Measurements from ENCODE around the gene SMPD3. TPM values are rescaled to one million over a fixed set of nuclear protein-coding genes. Genes with fewer than 3 reads are reported as not detected.

The SMPD3 gene
- polyA plus RNA-seq, 3 donors, result 0.45 to 1.9 (median 1.6) TPM

- WGBS, 3 donors, result 17 to 32% (median 28%) methylated on average over 6 of the region's 6 CpGs
- no peak overlapping the region for H3K27ac ChIP-seq (ENCODE audit: low read depth, low read length)
Measured at GRCh38 chr16:68396481-68396880, 51.8 kb downstream of the SMPD3 start.

- H3K27ac ChIP-seq (ENCODE audit: low read depth, low read length), result no peak overlapping the region
- 79 to 84% (median 81%) methylated on average over 4 of the region's 4 CpGs for WGBS, 3 donors
Measured at GRCh38 chr16:68395815-68396214, 52.5 kb downstream of the SMPD3 start.

GRCh38 chr16:68395167-68395786 is 53.0 kb downstream of the SMPD3 start:
- WGBS, 3 donors, result 80 to 90% (median 84%) methylated on average over 8 of the region's 8 CpGs

GRCh38 chr16:68393333-68393732 is 55.0 kb downstream of the SMPD3 start:
- H3K27ac ChIP-seq (ENCODE audit: low read depth, low read length), result no peak overlapping the region
- WGBS, 3 donors, result 86 to 93% (median 86%) methylated on average over 3 of the region's 3 CpGs

More at GRCh38 chr16:68395167-68395786, 53.0 kb downstream of the SMPD3 start:
- no peak overlapping the region for H3K27ac ChIP-seq (ENCODE audit: low read depth, low read length)

GRCh38 chr16:68389750-68390371 is 58.4 kb downstream of the SMPD3 start:
- WGBS, 3 donors, result 62 to 82% (median 80%) methylated on average over 6 of the region's 6 CpGs
- H3K27ac ChIP-seq (ENCODE audit: low read depth, low read length), result no peak overlapping the region

GRCh38 chr16:68389006-68389405 is 59.3 kb downstream of the SMPD3 start:
- H3K27ac ChIP-seq (ENCODE audit: low read depth, low read length), result no peak overlapping the region
- WGBS, 3 donors, result 66 to 74% (median 73%) methylated on average over 8 of the region's 8 CpGs

- no peak overlapping the region for H3K27ac ChIP-seq (ENCODE audit: low read depth, low read length)
- WGBS, 3 donors, result 72 to 83% (median 75%) methylated on average over 3 of the region's 3 CpGs
Measured at GRCh38 chr16:68388124-68388523, 60.2 kb downstream of the SMPD3 start.

GRCh38 chr16:68387301-68387700 is 61.0 kb downstream of the SMPD3 start:
- no peak overlapping the region for H3K27ac ChIP-seq (ENCODE audit: low read depth, low read length)
- 83 to 90% (median 87%) methylated on average over 9 of the region's 9 CpGs for WGBS, 3 donors

- H3K27ac ChIP-seq (ENCODE audit: low read depth, low read length), result no peak overlapping the region
- 81 to 85% (median 84%) methylated on average over 14 of the region's 14 CpGs for WGBS, 3 donors
Measured at GRCh38 chr16:68386628-68387027, 61.7 kb downstream of the SMPD3 start.

- WGBS, 3 donors, result 54 to 68% (median 60%) methylated on average over 6 of the region's 6 CpGs
- H3K27ac ChIP-seq (ENCODE audit: low read depth, low read length), result no peak overlapping the region
Measured at GRCh38 chr16:68385371-68385770, 62.9 kb downstream of the SMPD3 start.

GRCh38 chr16:68384288-68385161 is 63.8 kb downstream of the SMPD3 start:
- 59 to 82% (median 63%) methylated on average over 7 of the region's 7 CpGs for WGBS, 3 donors
- no peak overlapping the region for H3K27ac ChIP-seq (ENCODE audit: low read depth, low read length)

GRCh38 chr16:68383858-68384257 is 64.5 kb downstream of the SMPD3 start:
- H3K27ac ChIP-seq (ENCODE audit: low read depth, low read length), result no peak overlapping the region
- WGBS, 3 donors, result 89 to 97% (median 89%) methylated on average over 4 of the region's 4 CpGs

GRCh38 chr16:68382296-68382718 is 66.0 kb downstream of the SMPD3 start:
- no peak overlapping the region for H3K27ac ChIP-seq (ENCODE audit: low read depth, low read length)
- 73 to 80% (median 79%) methylated on average over 5 of the region's 5 CpGs for WGBS, 3 donors

- WGBS, 3 donors, result 79 to 91% (median 82%) methylated on average over 7 of the region's 7 CpGs
Measured at GRCh38 chr16:68381363-68381724, 67.0 kb downstream of the SMPD3 start.

GRCh38 chr16:68380676-68381362 is 67.5 kb downstream of the SMPD3 start:
- no peak overlapping the region for H3K27ac ChIP-seq (ENCODE audit: low read depth, low read length)
- WGBS, 3 donors, result 87 to 92% (median 89%) methylated on average over 10 of the region's 10 CpGs

More at GRCh38 chr16:68381363-68381724, 67.0 kb downstream of the SMPD3 start:
- no peak overlapping the region for H3K27ac ChIP-seq (ENCODE audit: low read depth, low read length)

- H3K27ac ChIP-seq (ENCODE audit: low read depth, low read length), result no peak overlapping the region
- WGBS, 3 donors, result 90 to 95% (median 94%) methylated on average over 5 of the region's 5 CpGs
Measured at GRCh38 chr16:68380348-68380670, 68.0 kb downstream of the SMPD3 start.

- 84 to 85% (median 84%) methylated on average over 18 of the region's 18 CpGs for WGBS, 3 donors
- H3K27ac ChIP-seq (ENCODE audit: low read depth, low read length), result no peak overlapping the region
Measured at GRCh38 chr16:68379472-68380347, 68.6 kb downstream of the SMPD3 start.
